Keratinocyte (primary cell): ENCODE measurements around the gene BANP. TPM values are rescaled to one million over a fixed set of nuclear protein-coding genes. Genes with fewer than 3 reads are reported as not detected.
"Not testable (repeated sequence)": the region's sequence is repeated elsewhere in the genome, so short reads cannot be mapped to it uniquely, and the experiment has no call there.

Experiments used
- DNase-seq: peaks from one replicate; pipeline ENCODE4 v3.0.0-alpha.2; 2011; ENCODE audit warnings: low read depth, missing footprints, low spot score
- FAIRE-seq: peaks from 2 replicates; lab custom pipeline; 2011; peaks lifted over from hg19 to GRCh38; lab: Jason Lieb, UNC
- H2AFZ ChIP-seq: 2 replicates; pipeline ENCODE4 v1.6.0; 2012; ENCODE audit warnings: low read length, control low read depth, inconsistent platforms; ENCODE audit not compliant: control insufficient read depth
- H3K27ac ChIP-seq: 2 replicates; pipeline ENCODE4 v1.5.1; 2011; ENCODE audit warnings: low read length; ENCODE audit not compliant: control insufficient read depth, insufficient read depth
- H3K27me3 ChIP-seq: 3 replicates; pipeline ENCODE4 v1.6.0; 2011; ENCODE audit warnings: low read length; ENCODE audit not compliant: control insufficient read depth, insufficient read depth; ENCODE audit errors: extremely low read depth
- H3K36me3 ChIP-seq, 2 experiments: 2 replicates in 1 of 2; 3 replicates in 1 of 2; pipeline ENCODE4 v1.5.1; 2011; ENCODE audit warnings: low read length in 2 of 2, mild to moderate bottlenecking in 1 of 2; ENCODE audit not compliant: control insufficient read depth in 2 of 2, insufficient read depth in 2 of 2; ENCODE audit errors: extremely low read depth in 1 of 2
- H3K4me1 ChIP-seq: 3 replicates; pipeline ENCODE4 v1.5.1; 2011; ENCODE audit warnings: low read length; ENCODE audit not compliant: control insufficient read depth, insufficient read depth; ENCODE audit errors: extremely low read depth
- H3K4me2 ChIP-seq: 3 replicates; pipeline ENCODE4 v1.6.0; 2011; ENCODE audit warnings: low read depth, low read length; ENCODE audit not compliant: control insufficient read depth, insufficient read depth; ENCODE audit errors: extremely low read depth
- H3K4me3 ChIP-seq, 3 experiments: fragments of 200-600 bp in 1 of 3; sonication (generic) in 1 of 3; 2 replicates in 2 of 3; 3 replicates in 1 of 3; pipeline ENCODE4 v1.5.1; 2011 to 2016; ENCODE audit warnings: low read length in 3 of 3, mild to moderate bottlenecking in 3 of 3, control low read depth in 2 of 3, inconsistent platforms in 1 of 3, low read depth in 1 of 3, mixed read lengths in 1 of 3, mixed run types in 1 of 3, moderate library complexity in 1 of 3; ENCODE audit not compliant: control insufficient read depth in 2 of 3, insufficient read depth in 2 of 3; ENCODE audit errors: extremely low read depth in 1 of 3
- H3K79me2 ChIP-seq: 2 replicates; pipeline ENCODE4 v1.6.0; 2012; ENCODE audit warnings: low read length; ENCODE audit not compliant: control insufficient read depth, insufficient read depth
- H3K9ac ChIP-seq: 3 replicates; pipeline ENCODE4 v1.6.0; 2011; ENCODE audit warnings: low read length; ENCODE audit not compliant: control insufficient read depth, insufficient read depth; ENCODE audit errors: extremely low read depth
- H3K9me1 ChIP-seq: 3 replicates; pipeline ENCODE4 v1.6.0; 2011; ENCODE audit warnings: low read length; ENCODE audit not compliant: control insufficient read depth, insufficient read depth; ENCODE audit errors: extremely low read depth
- H3K9me3 ChIP-seq: 2 replicates; pipeline ENCODE4 v1.5.1; 2012; ENCODE audit warnings: low read depth, low read length; ENCODE audit not compliant: control insufficient read depth
- H4K20me1 ChIP-seq: 3 replicates; pipeline ENCODE4 v1.6.0; 2011; ENCODE audit warnings: low read length; ENCODE audit not compliant: control insufficient read depth, insufficient read depth; ENCODE audit errors: extremely low read depth
- CTCF ChIP-seq, 3 experiments: IDR thresholded peaks in 1 of 3; conservative IDR thresholded peaks in 1 of 3; optimal IDR thresholded peaks in 1 of 3; 2 replicates in 2 of 3; 3 replicates in 1 of 3; pipeline versions ENCODE3 to v1.5.1; 2011; ENCODE audit warnings: low read length in 3 of 3, mild to moderate bottlenecking in 3 of 3, moderate library complexity in 2 of 3, control low read depth in 1 of 3, inconsistent platforms in 1 of 3; ENCODE audit not compliant: insufficient read depth in 2 of 3; ENCODE audit errors: extremely low read depth in 1 of 3
- EZH2 ChIP-seq: IDR thresholded peaks from one replicate; pipeline ENCODE4 v1.6.1; 2012; ENCODE audit warnings: inconsistent platforms, mild to moderate bottlenecking, low read length, moderate library complexity
- dilution Hi-C: fragments of 300-500 bp; cut with MboI; formaldehyde crosslinking; loops from one replicate; pipeline ENCODE4 v1.7.0; 2020; ENCODE audit warnings: low sequenced_read_pairs; ENCODE audit not compliant: extremely low pct_ligation_motif_present
- polyA minus RNA-seq, 3 experiments: library from RNA; depleted of rRNA, polyadenylated mRNA; stranded (reverse); fragments of >200 nt; gene quantifications; 1 replicate in 1 of 3; 2 replicates in 1 of 3; 3 replicates in 1 of 3; pipeline ENCODE4 v1.2.3, GENCODE V29; 2011
- polyA plus RNA-seq, 5 experiments: library from polyadenylated mRNA; depleted of rRNA in 3 of 5; stranded (reverse) in 3 of 5; stranded (forward) in 1 of 5; unstranded in 1 of 5; fragments of >200 nt; gene quantifications; 1 replicate in 1 of 5; 2 replicates in 3 of 5; 3 replicates in 1 of 5; pipeline versions ENCODE4 v1.2.1 to v1.2.3, GENCODE V29; 2011 to 2012; ENCODE audit warnings: missing spikeins in 2 of 5, low read depth in 1 of 5, low replicate concordance in 1 of 5

Gene BANP
- 10.0 to 12.9 TPM (median 10.8 TPM) in 3 replicates for polyA plus RNA-seq
- 13.1 TPM for polyA plus RNA-seq (2011; ENCODE audit: low read depth)
- 9.4 and 9.8 TPM in 2 replicates for polyA plus RNA-seq (2011; cell fraction: cytosol; rRNA removed)
- polyA plus RNA-seq (2011; cell fraction: nucleus; rRNA removed) = 24.4 and 26.9 TPM in 2 replicates
- polyA plus RNA-seq (2012; ENCODE audit: low replicate concordance) = 8.6 and 12.8 TPM in 2 replicates
- polyA minus RNA-seq = 21.7 to 27.9 TPM (median 23.6 TPM) in 3 replicates
- 27.4 TPM for polyA minus RNA-seq (2011; cell fraction: cytosol; rRNA and poly(A)+ RNA removed)
- 23.3 and 24.7 TPM in 2 replicates for polyA minus RNA-seq (2011; cell fraction: nucleus; rRNA and poly(A)+ RNA removed)

GRCh38 chr16:87950765-87951551 lies at the start of gene BANP:
TSS of gene BANP (plus strand) at chr16:87951434. CDS start at chr16:87975116, 23,682 bp downstream.
- Histone ChIP-seq H2AFZ (peak within 1 kb of the TSS; percentile 83), H3K9ac (peak within 1 kb of the TSS; percentile 94), H3K9me1 (no peaks in the 10 kb centered on the region), H4K20me1 (no peaks in the 10 kb centered on the region), H3K27ac (peak within 1 kb of the TSS; percentile 83), H3K79me2 (peaks cover 44% of the 10 kb centered on the region), H3K27me3 (no peaks in the 10 kb centered on the region), H3K9me3 (no peaks in the 10 kb centered on the region), H3K4me3 (peak within 1 kb of the TSS; percentile 72 to 94 (median 87)), H3K36me3 (peaks cover 16 to 18% of the 10 kb centered on the region in 2 experiments), H3K4me1 (peaks cover 10% of the 10 kb centered on the region), H3K4me2 (peak within 1 kb of the TSS; percentile 86)
- FAIRE-seq = peak; percentile 81
- dilution Hi-C loops = no loop called here
- TF ChIP-seq EZH2 (no peak), CTCF (optimal IDR thresholded peaks at IDR 0.05 in 1 of 3, IDR thresholded peaks at IDR 0.05 in 1 of 3, conservative IDR thresholded peaks at IDR 0.05 in 1 of 3; ENCODE audit: extremely low read depth in 1 of 3, insufficient read depth in 2 of 3, low read length in 3 of 3) (peak; percentile 32 to 45 (median 39))
- peak; percentile 94 for DNase-seq

GRCh38 chr16:87904963-87905362 lies 46.3 kb upstream of the BANP start:
- H3K36me3 ChIP-seq, dilution Hi-C loops, H3K4me1 ChIP-seq, H4K20me1 ChIP-seq, H3K79me2 ChIP-seq, H2AFZ ChIP-seq, H3K9me3 ChIP-seq, H3K9ac ChIP-seq, H3K4me3 ChIP-seq, H3K4me2 ChIP-seq, DNase-seq, FAIRE-seq, H3K9me1 ChIP-seq, H3K27ac ChIP-seq: not testable (repeated sequence)
- H3K27me3 ChIP-seq = peaks cover 11% of the 10 kb centered on the region

- H3K9me1 ChIP-seq, H3K36me3 ChIP-seq, H3K27ac ChIP-seq, H2AFZ ChIP-seq, H3K4me2 ChIP-seq, dilution Hi-C loops, H3K9ac ChIP-seq, H3K9me3 ChIP-seq, H3K4me1 ChIP-seq, FAIRE-seq, H3K79me2 ChIP-seq, H3K4me3 ChIP-seq, DNase-seq, H4K20me1 ChIP-seq: not testable (repeated sequence)
- H3K27me3 ChIP-seq = peaks cover 11% of the 10 kb centered on the region
Observed at GRCh38 chr16:87905521-87905920, 45.7 kb upstream of the BANP start.

GRCh38 chr16:87908101-87908500 lies 43.1 kb upstream of the BANP start:
- FAIRE-seq, H3K9me1 ChIP-seq, H2AFZ ChIP-seq, H3K4me3 ChIP-seq, H3K27ac ChIP-seq, dilution Hi-C loops, H3K36me3 ChIP-seq, H3K9me3 ChIP-seq, DNase-seq, H3K79me2 ChIP-seq, H3K9ac ChIP-seq, H3K4me1 ChIP-seq, H3K4me2 ChIP-seq, H4K20me1 ChIP-seq: not testable (repeated sequence)
- H3K27me3 ChIP-seq = peaks cover 11% of the 10 kb centered on the region
